Adrenal gland (tissue), 5 donors: Measurements from ENCODE around the gene SLC8B1.

Experiments used
- CTCF ChIP-seq, 6 experiments: fragments of 450-650 bp in 4 of 6; fragments of 200-600 bp in 2 of 6; sonication (generic) in 1 of 6; IDR thresholded peaks; 1 replicate in 5 of 6; 2 replicates in 1 of 6; pipeline versions ENCODE4 v1.5.1 to v1.8.0; 2016 to 2021; ENCODE audit warnings: antibody characterized with exemption in 6 of 6, mild to moderate bottlenecking in 2 of 6, moderate library complexity in 1 of 6
- POLR2A ChIP-seq, 2 donors: fragments of 450-650 bp; IDR thresholded peaks; one replicate each; pipeline ENCODE4 v1.6.1; 2017; ENCODE audit warnings: antibody characterized with exemption in 2 of 2, mild to moderate bottlenecking in 2 of 2, moderate library complexity in 1 of 2
- donor health status: DM: no; HTN: no; CAD: no.

GRCh38 chr12:113293100-113293499 lies 41.8 kb downstream of the SLC8B1 start:
- no peak for TF ChIP-seq POLR2A (IDR thresholded peaks at IDR 0.05)
- TF ChIP-seq CTCF (IDR thresholded peaks at IDR 0.05), result no peak
